Measurements from ENCODE around the gene AGRN.
"Not testable (repeated sequence)": the region's sequence is repeated elsewhere in the genome, so short reads cannot be mapped to it uniquely, and the experiment has no call there.

Gene AGRN

DNA sequence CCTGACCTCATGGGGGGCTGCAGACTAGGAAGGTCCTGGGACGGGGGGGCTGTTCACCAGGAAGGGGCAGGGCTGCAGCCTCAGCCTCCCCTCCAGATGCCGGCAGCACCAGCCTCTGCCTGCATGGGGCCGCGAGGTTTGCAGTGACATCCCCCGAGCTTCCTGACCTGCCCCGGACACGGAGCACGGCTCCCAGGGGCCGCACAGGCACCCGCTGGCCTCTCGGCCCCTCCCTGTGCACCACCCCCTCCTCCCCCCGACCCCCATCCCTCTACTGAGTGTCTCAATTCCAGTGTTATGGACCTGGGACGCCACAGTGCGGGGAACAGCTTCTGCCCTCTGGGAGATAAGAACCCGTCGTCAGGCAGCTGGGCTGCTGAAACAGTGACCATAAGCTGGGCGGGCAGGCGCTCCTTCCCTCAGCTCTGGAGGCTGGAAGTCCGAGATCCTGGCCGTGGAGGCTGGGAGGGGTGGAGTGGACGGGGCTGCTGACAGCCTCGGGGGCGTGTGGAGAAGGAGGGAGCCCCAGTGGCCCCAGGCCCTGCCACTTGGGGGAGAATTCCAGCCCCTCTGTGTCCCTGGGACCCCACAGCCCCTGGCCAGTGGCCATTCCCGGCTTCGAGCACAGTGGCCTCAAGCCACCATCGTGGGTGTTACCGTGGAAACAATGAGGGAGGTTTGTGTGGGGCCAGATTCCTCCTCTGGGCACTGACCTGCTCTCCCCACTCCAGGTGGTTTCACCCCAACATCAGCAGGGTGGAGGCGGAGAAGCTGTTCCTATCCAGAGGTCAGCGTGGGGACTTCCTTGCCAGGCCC is 42.6 kb downstream of the AGRN start:
- ChIA-PET POLR2A (no interaction called here), CTCF (interaction anchor here (1.0 to 9.2 kb wide), 15 partner anchors 7 to 212 kb away, joined by 3 to 152 read pairs (median 8); partner anchors contain the start of genes ISG15, PERM1, RNF223 and UBE2J2)
- TF ChIP-seq, protein P1, sequence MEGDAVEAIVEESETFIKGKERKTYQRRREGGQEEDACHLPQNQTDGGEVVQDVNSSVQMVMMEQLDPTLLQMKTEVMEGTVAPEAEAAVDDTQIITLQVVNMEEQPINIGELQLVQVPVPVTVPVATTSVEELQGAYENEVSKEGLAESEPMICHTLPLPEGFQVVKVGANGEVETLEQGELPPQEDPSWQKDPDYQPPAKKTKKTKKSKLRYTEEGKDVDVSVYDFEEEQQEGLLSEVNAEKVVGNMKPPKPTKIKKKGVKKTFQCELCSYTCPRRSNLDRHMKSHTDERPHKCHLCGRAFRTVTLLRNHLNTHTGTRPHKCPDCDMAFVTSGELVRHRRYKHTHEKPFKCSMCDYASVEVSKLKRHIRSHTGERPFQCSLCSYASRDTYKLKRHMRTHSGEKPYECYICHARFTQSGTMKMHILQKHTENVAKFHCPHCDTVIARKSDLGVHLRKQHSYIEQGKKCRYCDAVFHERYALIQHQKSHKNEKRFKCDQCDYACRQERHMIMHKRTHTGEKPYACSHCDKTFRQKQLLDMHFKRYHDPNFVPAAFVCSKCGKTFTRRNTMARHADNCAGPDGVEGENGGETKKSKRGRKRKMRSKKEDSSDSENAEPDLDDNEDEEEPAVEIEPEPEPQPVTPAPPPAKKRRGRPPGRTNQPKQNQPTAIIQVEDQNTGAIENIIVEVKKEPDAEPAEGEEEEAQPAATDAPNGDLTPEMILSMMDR (IDR thresholded peaks at IDR 0.05; ENCODE audit: insufficient read depth, low read length, missing control alignments), result no peak
- DNase-seq (ENCODE audit: low read depth, low spot score), result no peak
- H3K4me3 ChIP-seq (ENCODE audit: low read depth, low read length), result no peak overlapping the region

DNA sequence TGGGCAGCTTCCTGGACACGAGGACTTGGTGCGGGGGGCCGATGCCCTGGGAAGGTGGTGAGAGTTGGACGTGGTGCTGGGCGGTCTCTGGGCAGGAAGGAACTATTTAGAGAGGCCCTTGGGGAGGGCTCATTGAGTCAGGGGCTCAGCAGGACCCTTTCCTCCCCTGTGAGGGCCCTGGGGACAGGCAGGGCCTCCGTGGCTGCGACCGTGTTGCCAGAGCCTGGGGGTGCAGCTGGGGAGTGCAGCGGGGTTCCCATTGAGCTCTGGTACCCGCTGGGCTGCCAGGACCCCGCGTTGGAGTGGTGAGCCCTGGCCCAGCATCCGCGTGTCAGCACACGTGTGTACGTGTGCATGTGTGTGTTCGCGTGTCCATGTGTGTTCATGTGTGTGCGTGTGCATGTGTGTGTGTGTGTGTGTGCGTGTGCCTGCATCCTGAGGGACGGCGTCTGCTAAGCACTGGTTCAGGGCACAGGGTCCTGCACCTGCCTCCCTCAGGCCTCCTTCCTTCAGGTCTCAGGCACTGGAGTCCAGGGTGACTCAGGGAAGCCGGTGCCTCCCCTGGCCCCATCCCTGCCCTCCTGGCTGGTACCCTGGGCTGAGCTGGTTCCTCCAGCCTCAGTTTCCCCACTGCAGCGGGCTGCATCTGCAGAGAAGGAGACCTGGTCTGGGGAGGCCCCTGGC is 43.5 kb downstream of the AGRN start:
- TF ChIP-seq, protein P1 (IDR thresholded peaks at IDR 0.05; ENCODE audit: insufficient read depth, low read length, missing control alignments), result no peak
- ChIA-PET CTCF (interaction anchor here (1.0 to 9.2 kb wide), 22 partner anchors 8 to 211 kb away, joined by 3 to 152 read pairs (median 4); partner anchors contain the start of genes ISG15, PERM1, PLEKHN1 and RNF223), POLR2A (no interaction called here)
- H3K4me3 ChIP-seq (ENCODE audit: low read depth, low read length), result no peak overlapping the region
- no peak for DNase-seq (ENCODE audit: low read depth, low spot score)

DNA sequence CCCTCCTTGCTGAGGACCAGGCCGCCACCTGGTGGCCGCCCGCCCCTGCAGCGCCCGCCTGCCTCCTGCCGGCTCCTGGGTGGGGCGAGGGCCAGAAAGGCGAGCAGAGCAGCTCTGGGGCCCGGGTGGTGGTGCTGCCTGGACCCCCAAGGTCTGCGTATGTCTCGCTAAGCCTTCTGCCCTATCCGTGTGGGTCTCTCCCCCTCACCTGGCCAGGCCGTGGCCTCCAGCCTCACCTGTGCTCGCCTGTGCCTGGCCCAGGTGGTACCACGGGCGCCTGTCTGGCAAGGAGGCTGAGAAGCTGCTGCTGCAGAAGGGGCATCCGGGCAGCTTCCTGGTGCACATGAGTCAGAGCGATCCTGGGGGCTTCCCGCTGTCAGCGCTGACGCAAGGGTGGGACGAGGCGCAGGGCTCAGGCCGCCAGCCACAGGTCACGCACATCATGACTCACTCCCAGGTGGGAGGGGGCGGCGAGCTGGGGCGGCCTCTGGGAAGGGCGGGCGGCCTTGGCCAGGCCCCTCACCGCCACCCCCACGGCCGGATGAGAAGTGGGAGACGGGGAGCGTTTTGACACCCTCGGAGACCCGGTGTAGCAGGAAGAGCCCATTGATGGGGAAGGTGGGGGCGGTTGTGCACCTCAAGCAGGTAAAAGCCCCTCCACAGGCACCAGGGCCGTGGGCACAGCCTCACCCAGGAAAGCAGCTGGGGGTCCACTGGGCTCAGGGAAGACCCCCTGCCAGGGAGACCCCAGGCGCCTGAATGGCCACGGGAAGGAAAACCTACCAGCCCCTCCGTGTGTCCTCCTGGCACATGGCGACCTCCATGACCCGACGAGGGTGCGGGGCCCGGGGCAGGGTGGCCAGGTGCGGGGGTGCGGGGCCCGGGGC is 44.3 kb downstream of the AGRN start:
- peak; percentile 29 for DNase-seq (ENCODE audit: low read depth, low spot score)
- ChIA-PET CTCF (interaction anchor here (0.7 to 9.2 kb wide), 24 partner anchors 8 to 210 kb away, joined by 3 to 152 read pairs (median 4); partner anchors contain the start of genes ISG15, PERM1, PLEKHN1 and RNF223), POLR2A (no interaction called here)
- TF ChIP-seq, protein P1 (IDR thresholded peaks at IDR 0.05; ENCODE audit: insufficient read depth, low read length, missing control alignments), result peak; percentile 93
- H3K4me3 ChIP-seq (ENCODE audit: low read depth, low read length), result peak overlapping the region; percentile 27; the same call in 1 of the 2 replicates

DNA sequence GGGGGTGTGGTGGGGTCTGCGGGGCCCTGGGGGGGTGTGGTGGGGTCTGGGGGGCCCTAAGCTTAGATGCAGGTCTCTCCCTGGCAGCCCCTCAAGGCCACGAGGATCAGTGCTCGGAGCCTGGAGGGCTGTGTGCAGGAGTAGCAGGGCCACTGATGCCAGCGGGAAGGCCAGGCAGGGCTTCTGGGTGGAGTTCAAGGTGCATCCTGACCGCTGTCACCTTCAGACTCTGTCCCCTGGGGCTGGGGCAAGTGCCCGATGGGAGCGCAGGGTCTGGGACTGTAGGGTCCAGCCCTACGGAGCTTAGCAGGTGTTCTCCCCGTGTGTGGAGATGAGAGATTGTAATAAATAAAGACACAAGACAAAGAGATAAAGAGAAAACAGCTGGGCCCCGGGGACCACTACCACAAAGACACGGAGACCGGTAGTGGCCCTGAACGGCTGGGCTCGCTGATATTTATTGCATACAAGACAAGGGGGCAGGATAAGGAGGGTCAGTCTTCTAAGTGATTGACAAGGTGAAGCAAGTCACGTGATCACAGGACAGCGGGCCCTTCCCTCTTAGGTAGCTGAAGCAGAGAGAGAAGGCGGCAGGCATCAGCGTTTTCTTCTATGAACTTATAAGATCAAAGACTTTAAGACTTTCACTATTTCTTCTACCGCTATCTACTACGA is 45.5 kb downstream of the AGRN start:
- CTCF ChIA-PET, result interaction anchor here (0.8 to 9.2 kb wide), 5 partner anchors 25 to 82 kb away, joined by 3 to 152 read pairs (median 4); partner anchors contain the start of gene PERM1
- POLR2A ChIA-PET, result interaction anchor here (0.5 kb wide), 1 partner anchor 194 kb away, joined by 3 read pairs; no protein-coding TSS in a partner anchor
- TF ChIP-seq, protein P1 (IDR thresholded peaks at IDR 0.05; ENCODE audit: insufficient read depth, low read length, missing control alignments), result no peak
- no peak overlapping the region for H3K4me3 ChIP-seq (ENCODE audit: low read depth, low read length)
- no peak for DNase-seq (ENCODE audit: low read depth, low spot score)

DNA sequence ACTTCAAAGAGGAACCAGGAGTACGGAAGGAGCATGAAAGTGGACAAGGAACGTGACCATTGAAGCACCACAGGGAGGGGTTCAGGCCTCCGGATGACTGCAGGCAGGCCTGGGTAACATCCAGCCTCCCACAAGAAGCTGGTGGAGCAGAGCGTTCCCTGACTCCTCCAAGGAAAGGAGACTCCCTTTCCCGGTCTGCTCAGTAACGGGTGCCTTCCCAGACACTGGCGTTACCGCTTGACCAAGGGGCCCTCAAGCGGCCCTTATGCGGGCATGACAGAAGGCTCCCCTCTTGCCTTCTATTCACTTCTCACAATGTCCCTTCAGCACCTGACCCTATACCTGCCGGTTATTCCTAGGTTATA is 46.0 kb downstream of the AGRN start:
- POLR2A ChIA-PET, result interaction anchor here (0.5 kb wide), 1 partner anchor 194 kb away, joined by 3 read pairs; no protein-coding TSS in a partner anchor

More for the DNA sequence above, 46.0 kb downstream of the AGRN start:
- CTCF ChIA-PET, result interaction anchor here (0.8 to 9.2 kb wide), 2 partner anchors 47 to 83 kb away, joined by 4 to 152 read pairs; partner anchors contain the start of gene PERM1
- not testable (repeated sequence) for DNase-seq (ENCODE audit: low read depth, low spot score); H3K4me3 ChIP-seq (ENCODE audit: low read depth, low read length)
